ENCODE data around the gene INSR. TPM values are rescaled to one million over a fixed set of nuclear protein-coding genes. Genes with fewer than 3 reads are reported as not detected.
"Not testable (repeated sequence)": the region's sequence is repeated elsewhere in the genome, so short reads cannot be mapped to it uniquely, and the experiment has no call there.

Gene INSR
- total RNA-seq, 1 experiment from 2014 or later: 35.9 TPM

GRCh38 chr19:7311911-7312310 lies 17.7 kb upstream of the INSR start (continued):
- TF ChIP-seq, protein P1, sequence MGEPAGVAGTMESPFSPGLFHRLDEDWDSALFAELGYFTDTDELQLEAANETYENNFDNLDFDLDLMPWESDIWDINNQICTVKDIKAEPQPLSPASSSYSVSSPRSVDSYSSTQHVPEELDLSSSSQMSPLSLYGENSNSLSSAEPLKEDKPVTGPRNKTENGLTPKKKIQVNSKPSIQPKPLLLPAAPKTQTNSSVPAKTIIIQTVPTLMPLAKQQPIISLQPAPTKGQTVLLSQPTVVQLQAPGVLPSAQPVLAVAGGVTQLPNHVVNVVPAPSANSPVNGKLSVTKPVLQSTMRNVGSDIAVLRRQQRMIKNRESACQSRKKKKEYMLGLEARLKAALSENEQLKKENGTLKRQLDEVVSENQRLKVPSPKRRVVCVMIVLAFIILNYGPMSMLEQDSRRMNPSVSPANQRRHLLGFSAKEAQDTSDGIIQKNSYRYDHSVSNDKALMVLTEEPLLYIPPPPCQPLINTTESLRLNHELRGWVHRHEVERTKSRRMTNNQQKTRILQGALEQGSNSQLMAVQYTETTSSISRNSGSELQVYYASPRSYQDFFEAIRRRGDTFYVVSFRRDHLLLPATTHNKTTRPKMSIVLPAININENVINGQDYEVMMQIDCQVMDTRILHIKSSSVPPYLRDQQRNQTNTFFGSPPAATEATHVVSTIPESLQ (CRISPR knock-in tag; IDR thresholded peaks at IDR 0.05): no peak
- TF ChIP-seq, protein P2, sequence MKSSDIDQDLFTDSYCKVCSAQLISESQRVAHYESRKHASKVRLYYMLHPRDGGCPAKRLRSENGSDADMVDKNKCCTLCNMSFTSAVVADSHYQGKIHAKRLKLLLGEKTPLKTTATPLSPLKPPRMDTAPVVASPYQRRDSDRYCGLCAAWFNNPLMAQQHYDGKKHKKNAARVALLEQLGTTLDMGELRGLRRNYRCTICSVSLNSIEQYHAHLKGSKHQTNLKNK (CRISPR knock-in tag; IDR thresholded peaks at IDR 0.05): no peak

DNA sequence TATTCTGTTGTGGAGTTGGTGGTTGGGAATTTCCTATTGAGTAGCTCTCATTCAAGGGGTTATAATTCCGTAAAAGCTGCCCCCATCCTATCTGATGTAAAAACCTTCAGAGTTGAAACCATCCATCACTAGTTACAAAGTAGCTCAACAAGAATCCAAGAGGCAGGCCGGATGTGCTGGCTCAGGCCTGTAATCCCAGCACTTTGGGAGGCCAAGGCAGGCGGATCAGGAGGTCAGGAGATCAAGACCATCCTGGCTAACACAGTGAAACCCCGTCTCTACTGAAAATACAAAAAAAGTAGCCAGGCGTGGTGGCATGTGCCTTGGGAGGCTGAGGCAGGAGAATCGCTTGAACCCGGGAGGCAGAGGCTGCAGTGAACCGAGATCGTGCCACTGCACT lies 14.1 kb upstream of the INSR start:
- not testable (repeated sequence) for H3K36me3 Mint-ChIP-seq; DNase-seq (ENCODE audit: low spot score); ATAC-seq

DNA sequence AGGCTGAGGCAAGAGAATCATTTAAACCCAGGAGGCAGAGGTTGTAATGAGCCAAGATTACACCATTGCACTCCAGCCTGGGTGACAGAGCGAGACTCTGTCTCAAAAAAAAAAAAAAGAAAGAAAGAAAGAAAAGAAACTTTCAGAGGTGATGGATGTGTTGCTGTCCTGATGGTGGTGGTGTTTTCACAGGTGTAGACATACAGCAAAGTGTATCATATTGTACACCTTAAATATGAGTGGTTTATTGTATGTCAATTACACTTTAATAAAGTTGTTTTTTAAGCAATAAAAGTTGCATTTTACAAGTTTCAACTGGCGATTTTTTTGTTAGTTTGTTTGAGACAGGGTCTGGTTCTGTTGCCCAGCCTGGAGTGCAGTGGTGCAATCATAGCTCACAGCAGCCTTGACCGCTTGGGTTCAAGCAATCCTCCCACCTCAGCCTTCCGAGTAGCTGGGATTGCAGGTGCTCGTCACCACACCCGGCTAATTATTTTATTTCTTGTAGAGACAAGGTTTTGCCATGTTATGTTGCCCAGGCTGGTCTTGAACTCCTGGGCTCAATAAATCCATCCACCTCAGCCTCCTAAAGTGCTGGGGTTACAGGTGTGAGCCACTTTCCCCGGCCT lies 13.5 kb upstream of the INSR start:
- no peak for ATAC-seq
- H3K36me3 Mint-ChIP-seq: no peaks in the 10 kb centered on the region
- H3K4me1 Mint-ChIP-seq: peaks cover 2% of the 10 kb centered on the region; the same call in 1 of the 2 replicates
- no peak overlapping the region for H3K27ac Mint-ChIP-seq
- no peak for DNase-seq (ENCODE audit: low spot score)
- H3K27me3 Mint-ChIP-seq (ENCODE audit: low read depth): 0 out of 2 replicates have a peak, but pooled peaks cover 3% of the 10 kb centered on the region
- CTCF ChIA-PET: interaction anchor here (3.4 kb wide), 1 partner anchor 18 kb away, joined by 12 read pairs; no protein-coding TSS in a partner anchor
- TF ChIP-seq ZBTB21 (CRISPR knock-in tag; IDR thresholded peaks at IDR 0.05; ENCODE audit: borderline replicate concordance) (no peak), ZSCAN18 (CRISPR knock-in tag; IDR thresholded peaks at IDR 0.05) (no peak), ESRRA (CRISPR knock-in tag; IDR thresholded peaks at IDR 0.05; ENCODE audit: borderline replicate concordance) (no peak)
- TF ChIP-seq, protein P3, sequence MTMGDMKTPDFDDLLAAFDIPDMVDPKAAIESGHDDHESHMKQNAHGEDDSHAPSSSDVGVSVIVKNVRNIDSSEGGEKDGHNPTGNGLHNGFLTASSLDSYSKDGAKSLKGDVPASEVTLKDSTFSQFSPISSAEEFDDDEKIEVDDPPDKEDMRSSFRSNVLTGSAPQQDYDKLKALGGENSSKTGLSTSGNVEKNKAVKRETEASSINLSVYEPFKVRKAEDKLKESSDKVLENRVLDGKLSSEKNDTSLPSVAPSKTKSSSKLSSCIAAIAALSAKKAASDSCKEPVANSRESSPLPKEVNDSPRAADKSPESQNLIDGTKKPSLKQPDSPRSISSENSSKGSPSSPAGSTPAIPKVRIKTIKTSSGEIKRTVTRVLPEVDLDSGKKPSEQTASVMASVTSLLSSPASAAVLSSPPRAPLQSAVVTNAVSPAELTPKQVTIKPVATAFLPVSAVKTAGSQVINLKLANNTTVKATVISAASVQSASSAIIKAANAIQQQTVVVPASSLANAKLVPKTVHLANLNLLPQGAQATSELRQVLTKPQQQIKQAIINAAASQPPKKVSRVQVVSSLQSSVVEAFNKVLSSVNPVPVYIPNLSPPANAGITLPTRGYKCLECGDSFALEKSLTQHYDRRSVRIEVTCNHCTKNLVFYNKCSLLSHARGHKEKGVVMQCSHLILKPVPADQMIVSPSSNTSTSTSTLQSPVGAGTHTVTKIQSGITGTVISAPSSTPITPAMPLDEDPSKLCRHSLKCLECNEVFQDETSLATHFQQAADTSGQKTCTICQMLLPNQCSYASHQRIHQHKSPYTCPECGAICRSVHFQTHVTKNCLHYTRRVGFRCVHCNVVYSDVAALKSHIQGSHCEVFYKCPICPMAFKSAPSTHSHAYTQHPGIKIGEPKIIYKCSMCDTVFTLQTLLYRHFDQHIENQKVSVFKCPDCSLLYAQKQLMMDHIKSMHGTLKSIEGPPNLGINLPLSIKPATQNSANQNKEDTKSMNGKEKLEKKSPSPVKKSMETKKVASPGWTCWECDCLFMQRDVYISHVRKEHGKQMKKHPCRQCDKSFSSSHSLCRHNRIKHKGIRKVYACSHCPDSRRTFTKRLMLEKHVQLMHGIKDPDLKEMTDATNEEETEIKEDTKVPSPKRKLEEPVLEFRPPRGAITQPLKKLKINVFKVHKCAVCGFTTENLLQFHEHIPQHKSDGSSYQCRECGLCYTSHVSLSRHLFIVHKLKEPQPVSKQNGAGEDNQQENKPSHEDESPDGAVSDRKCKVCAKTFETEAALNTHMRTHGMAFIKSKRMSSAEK (CRISPR knock-in tag; IDR thresholded peaks at IDR 0.05; ENCODE audit: borderline replicate concordance): no peak
- no peak overlapping the region for H3K4me3 Mint-ChIP-seq
- POLR2A ChIA-PET: interaction anchor here (0.7 to 0.8 kb wide), 2 partner anchors 13 to 42 kb away, joined by 3 to 6 read pairs; partner anchors contain the start of gene INSR
- no peaks in the 10 kb centered on the region for H3K9me3 Mint-ChIP-seq

More for the DNA sequence above, 14.1 kb upstream of the INSR start:
- H3K9me3 Mint-ChIP-seq; H3K4me3 Mint-ChIP-seq; POLR2A ChIA-PET; H3K27me3 Mint-ChIP-seq (ENCODE audit: low read depth); H3K4me1 Mint-ChIP-seq; H3K27ac Mint-ChIP-seq: not testable (repeated sequence)
- CTCF ChIA-PET: interaction anchor here (0.8 kb wide), 1 partner anchor 18 kb away, joined by 4 read pairs; no protein-coding TSS in a partner anchor

DNA sequence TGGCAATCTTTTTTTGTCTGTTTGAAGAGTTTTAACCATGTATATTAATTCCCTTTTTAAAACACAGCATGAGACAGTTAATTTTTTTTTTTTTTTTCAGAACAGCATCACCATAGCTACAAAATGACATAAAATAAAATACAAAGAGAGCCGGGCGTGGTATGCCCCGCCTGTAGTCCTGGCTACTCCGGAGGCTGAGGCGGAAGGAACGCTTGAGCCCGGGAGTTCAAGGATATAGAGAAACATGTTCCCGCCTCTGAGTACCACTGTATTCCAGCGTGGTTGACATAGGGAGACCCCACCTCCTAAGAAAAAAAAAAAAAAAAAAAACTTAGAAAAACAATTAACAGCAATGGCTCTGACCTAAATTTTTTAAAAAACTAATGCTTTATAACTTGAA lies 10.0 kb upstream of the INSR start:
- CTCF ChIA-PET: interaction anchor here (3.4 kb wide), 1 partner anchor 22 kb away, joined by 12 read pairs; no protein-coding TSS in a partner anchor
- POLR2A ChIA-PET: no interaction called here

More for the DNA sequence above, 10.0 kb upstream of the INSR start:
- Mint-ChIP-seq H3K27me3 (ENCODE audit: low read depth) (0 out of 2 replicates have a peak, but pooled peaks cover 3% of the 10 kb centered on the region), H3K4me3 (no peak overlapping the region), H3K27ac (no peak overlapping the region), H3K36me3 (no peaks in the 10 kb centered on the region), H3K9me3 (no peaks in the 10 kb centered on the region), H3K4me1 (peaks cover 2% of the 10 kb centered on the region; the same call in 1 of the 2 replicates)
- DNase-seq (ENCODE audit: low spot score) (no peak), ATAC-seq (no peak)
- no peak for TF ChIP-seq ZNF671 (CRISPR knock-in tag; IDR thresholded peaks at IDR 0.05)
- TF ChIP-seq NR1H2 (CRISPR knock-in tag; IDR thresholded peaks at IDR 0.05): no peak

Measured in WTC11 (cell line).